Measurements from ENCODE around the gene CCDC182. TPM values are rescaled to one million over a fixed set of nuclear protein-coding genes. Genes with fewer than 3 reads are reported as not detected.

The CCDC182 gene
- polyA plus RNA-seq, 1 of the 3 experiments (the other 2 are of a cell fraction), result not detected

DNA sequence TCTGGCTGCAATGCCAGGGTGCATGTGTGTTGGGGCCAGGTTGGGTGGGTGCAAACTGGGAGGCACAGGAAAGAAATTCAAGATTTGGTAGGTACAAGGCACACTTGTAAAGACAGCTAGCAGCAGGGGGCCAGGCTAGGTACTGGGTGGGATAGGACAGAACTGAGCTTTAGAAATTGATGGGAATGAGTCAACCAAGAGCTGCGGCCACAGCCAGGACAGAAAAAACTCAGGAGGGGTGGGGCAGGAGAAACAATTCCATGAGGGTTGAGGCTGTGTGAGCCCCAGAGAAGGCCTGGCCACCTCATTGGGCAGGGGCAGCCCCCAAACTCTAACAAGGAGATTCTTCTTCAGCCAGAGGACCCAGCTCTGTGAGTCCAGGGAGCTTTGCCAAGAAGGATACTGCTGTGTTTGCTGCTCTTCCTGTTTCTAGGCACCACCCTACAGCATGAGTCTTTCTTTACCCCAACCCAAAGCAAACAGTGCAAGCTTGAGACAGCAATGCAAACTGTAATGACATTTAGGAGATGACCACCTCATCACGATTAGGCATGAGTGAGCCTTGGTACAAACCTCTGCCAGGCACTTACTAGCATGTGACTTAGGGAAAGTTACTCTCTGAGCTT, 21.3 kb upstream of the CCDC182 start:
- no peak overlapping the region for H3K4me3 ChIP-seq (ENCODE audit: low read depth in 2 of 2, low read length in 1 of 2)
- DNase-seq, result no peak
- no peak overlapping the region for H2AFZ ChIP-seq (ENCODE audit: low read depth)
- no peaks in the 10 kb centered on the region for H3K79me2 ChIP-seq (ENCODE audit: insufficient read depth)
- no peaks in the 10 kb centered on the region for H3K9me2 ChIP-seq
- no peaks in the 10 kb centered on the region for H3F3A ChIP-seq (replicated peaks; ENCODE audit: insufficient read depth)
- H3K27ac ChIP-seq (ENCODE audit: low read depth in 2 of 2, low read length in 1 of 2), result no peak overlapping the region
- 58% methylated on average over 2 of the region's 2 CpGs for WGBS (ENCODE audit: low lambda C conversion rate)
- H3K4me1 ChIP-seq (ENCODE audit: control insufficient read depth in 1 of 2, insufficient read depth in 2 of 2, low read depth in 1 of 2, low read length in 1 of 2), result peaks cover 0 to 18% of the 10 kb centered on the region in 2 experiments; a peak in 2 of 4 replicates
- no peaks in the 10 kb centered on the region for H3K36me3 ChIP-seq (replicated peaks in 1 of 2; ENCODE audit: control insufficient read depth in 1 of 2, insufficient read depth in 2 of 2, low read length in 1 of 2)
- H3K9ac ChIP-seq, result no peak overlapping the region
- no peak for TF ChIP-seq RXRA (IDR thresholded peaks at IDR 0.05; ENCODE audit: borderline replicate concordance, low read depth)
- no peak for TF ChIP-seq EZH2phosphoT487 (IDR thresholded peaks at IDR 0.05; ENCODE audit: borderline replicate concordance, low read depth)
- no peak for TF ChIP-seq POLR2AphosphoS5 (IDR thresholded peaks at IDR 0.05; ENCODE audit: low read depth, low read length)
- TF ChIP-seq FOXJ3 (CRISPR knock-in tag; IDR thresholded peaks at IDR 0.05), result no peak
- no peak for TF ChIP-seq TCF12 (IDR thresholded peaks at IDR 0.05)
- TF ChIP-seq CHD2 (IDR thresholded peaks at IDR 0.05; ENCODE audit: low read length, partially characterized antibody), result no peak
- no peak for TF ChIP-seq NRF1 (IDR thresholded peaks at IDR 0.05; ENCODE audit: low read depth, low read length)
- TF ChIP-seq RCOR1 (IDR thresholded peaks at IDR 0.05; ENCODE audit: low read length), result no peak
- TF ChIP-seq MXI1 (IDR thresholded peaks at IDR 0.05; ENCODE audit: low read depth, low read length), result no peak
- TF ChIP-seq, protein P1, sequence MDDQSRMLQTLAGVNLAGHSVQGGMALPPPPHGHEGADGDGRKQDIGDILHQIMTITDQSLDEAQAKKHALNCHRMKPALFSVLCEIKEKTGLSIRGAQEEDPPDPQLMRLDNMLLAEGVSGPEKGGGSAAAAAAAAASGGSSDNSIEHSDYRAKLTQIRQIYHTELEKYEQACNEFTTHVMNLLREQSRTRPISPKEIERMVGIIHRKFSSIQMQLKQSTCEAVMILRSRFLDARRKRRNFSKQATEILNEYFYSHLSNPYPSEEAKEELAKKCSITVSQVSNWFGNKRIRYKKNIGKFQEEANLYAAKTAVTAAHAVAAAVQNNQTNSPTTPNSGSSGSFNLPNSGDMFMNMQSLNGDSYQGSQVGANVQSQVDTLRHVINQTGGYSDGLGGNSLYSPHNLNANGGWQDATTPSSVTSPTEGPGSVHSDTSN (IDR thresholded peaks at IDR 0.05), result no peak
- no peak for TF ChIP-seq FOXM1 (IDR thresholded peaks at IDR 0.05; ENCODE audit: low read depth)
- TF ChIP-seq SMC3 (IDR thresholded peaks at IDR 0.05; ENCODE audit: low read depth, low read length), result no peak
- H3K9me3 ChIP-seq, result no peaks in the 10 kb centered on the region
- CTCF ChIA-PET, result interaction anchor here (0.7 to 4.6 kb wide), 11 partner anchors 8 to 635 kb away, joined by 3 to 28 read pairs (median 4); no protein-coding TSS in a partner anchor
- POLR2A ChIA-PET, result no interaction called here
- H4K20me1 ChIP-seq (ENCODE audit: insufficient read depth), result no peaks in the 10 kb centered on the region
- no peak overlapping the region for H3K4me2 ChIP-seq
- H3K27me3 ChIP-seq (ENCODE audit: insufficient read depth), result peaks cover 28% of the 10 kb centered on the region; the same call in 1 of the 2 replicates

DNA sequence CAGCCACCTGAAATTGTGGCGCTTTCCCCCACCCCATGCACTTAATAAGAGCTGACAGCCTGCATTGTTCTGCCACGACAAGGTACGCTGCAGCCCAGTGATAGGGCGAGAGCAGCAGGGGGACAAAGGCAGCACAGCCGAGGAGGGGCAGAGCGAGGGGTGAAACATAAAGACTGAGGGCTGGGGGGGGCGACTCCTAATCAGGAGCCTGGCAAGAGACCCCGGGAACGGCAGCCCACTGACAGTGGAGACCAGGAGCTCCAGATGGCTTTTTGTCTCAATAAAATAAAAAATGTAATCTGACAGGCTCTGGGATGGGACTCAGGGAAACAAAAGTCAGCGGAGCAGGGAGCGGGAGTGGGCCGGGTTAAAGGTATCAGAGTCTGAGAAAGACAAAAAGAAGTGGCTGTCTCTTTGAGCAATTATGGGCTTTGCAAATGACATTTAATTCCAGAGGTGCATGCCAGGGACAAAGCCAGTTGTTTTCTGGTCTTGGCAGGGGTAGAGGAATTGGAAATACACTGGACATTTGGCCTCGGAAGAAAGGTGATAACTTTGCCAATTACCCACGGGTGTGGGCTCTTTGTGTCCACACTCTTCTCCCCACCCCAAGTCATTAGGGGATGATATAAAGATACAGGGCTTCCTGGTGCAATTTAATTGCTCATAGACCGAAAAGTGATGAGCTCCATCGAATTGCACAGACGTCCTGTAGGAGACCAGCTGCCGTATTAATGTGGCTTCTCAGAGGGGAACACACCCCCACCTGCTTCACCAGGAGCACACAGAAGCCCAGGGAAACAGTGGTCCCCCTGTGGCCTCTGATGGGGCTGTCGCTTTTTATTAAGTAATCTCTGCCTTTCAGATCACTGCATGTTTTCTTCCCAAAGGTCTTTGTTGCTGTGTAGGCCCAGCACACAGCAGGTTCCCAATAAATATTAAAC, 17.6 kb upstream of the CCDC182 start:
- TF ChIP-seq EZH2phosphoT487 (IDR thresholded peaks at IDR 0.05; ENCODE audit: borderline replicate concordance, low read depth) (no peak), CHD2 (IDR thresholded peaks at IDR 0.05; ENCODE audit: low read length, partially characterized antibody) (peak; percentile 18), GABPA (IDR thresholded peaks at IDR 0.05; ENCODE audit: low read depth) (no peak), EP300 (IDR thresholded peaks at IDR 0.05; ENCODE audit: borderline replicate concordance in 1 of 2, low read depth in 1 of 2, low read length in 1 of 2) (peak in 1 of 2 experiments; percentile 60; a peak in 1 of 4 replicates)
- TF ChIP-seq, protein P2, sequence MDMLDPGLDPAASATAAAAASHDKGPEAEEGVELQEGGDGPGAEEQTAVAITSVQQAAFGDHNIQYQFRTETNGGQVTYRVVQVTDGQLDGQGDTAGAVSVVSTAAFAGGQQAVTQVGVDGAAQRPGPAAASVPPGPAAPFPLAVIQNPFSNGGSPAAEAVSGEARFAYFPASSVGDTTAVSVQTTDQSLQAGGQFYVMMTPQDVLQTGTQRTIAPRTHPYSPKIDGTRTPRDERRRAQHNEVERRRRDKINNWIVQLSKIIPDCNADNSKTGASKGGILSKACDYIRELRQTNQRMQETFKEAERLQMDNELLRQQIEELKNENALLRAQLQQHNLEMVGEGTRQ (IDR thresholded peaks at IDR 0.05; ENCODE audit: borderline replicate concordance, low read depth, low read length), result no peak
- DNase-seq, result peak; percentile 73
- POLR2A ChIA-PET, result interaction anchor here (1.0 to 3.0 kb wide), 8 partner anchors 11 to 177 kb away, joined by 3 to 19 read pairs (median 4); partner anchors contain the start of gene MRPS23

More for the DNA sequence above, 17.6 kb upstream of the CCDC182 start:
- Histone ChIP-seq H3K9ac (no peak overlapping the region), H3K9me2 (no peaks in the 10 kb centered on the region), H2AFZ (ENCODE audit: low read depth) (no peak overlapping the region), H3F3A (replicated peaks; ENCODE audit: insufficient read depth) (no peaks in the 10 kb centered on the region), H3K4me3 (ENCODE audit: low read depth in 2 of 2, low read length in 1 of 2) (no peak overlapping the region), H3K79me2 (ENCODE audit: insufficient read depth) (no peaks in the 10 kb centered on the region), H3K4me1 (ENCODE audit: control insufficient read depth in 1 of 2, insufficient read depth in 2 of 2, low read depth in 1 of 2, low read length in 1 of 2) (peaks cover 0 to 32% of the 10 kb centered on the region in 2 experiments; a peak in 2 of 4 replicates), H3K36me3 (replicated peaks in 1 of 2; ENCODE audit: control insufficient read depth in 1 of 2, insufficient read depth in 2 of 2, low read length in 1 of 2) (no peaks in the 10 kb centered on the region), H4K20me1 (ENCODE audit: insufficient read depth) (no peaks in the 10 kb centered on the region), H3K27me3 (ENCODE audit: insufficient read depth) (peaks cover 18% of the 10 kb centered on the region; the same call in 1 of the 2 replicates), H3K27ac (ENCODE audit: low read depth in 2 of 2, low read length in 1 of 2) (peak overlapping the region in 1 of 2 experiments; percentile 67; a peak in 2 of 4 replicates), H3K4me2 (no peak overlapping the region), H3K9me3 (no peaks in the 10 kb centered on the region)
- CTCF ChIA-PET, result interaction anchor here (0.6 to 4.4 kb wide), 16 partner anchors 10 to 641 kb away, joined by 3 to 38 read pairs (median 6); no protein-coding TSS in a partner anchor
- WGBS (ENCODE audit: low lambda C conversion rate), result 39% methylated on average over 19 of the region's 19 CpGs

All from SK-N-SH (cell line).